ENCODE measurements around the gene LRG1. TPM values are rescaled to one million over a fixed set of nuclear protein-coding genes. Genes with fewer than 3 reads are reported as not detected.

LRG1 gene
- total and polyA plus RNA-seq, 9 of the 15 experiments (the other 6 are each of a cell fraction or from before 2014, with no cell fraction given) = 1.5 to 11.9 (median 8.7) TPM

- peak; percentile 60 for TF ChIP-seq ARID4B (CRISPR knock-in tag; IDR thresholded peaks at IDR 0.05)
- TF ChIP-seq ETV1 (tag; conservative IDR thresholded peaks at IDR 0.05; ENCODE audit: low read depth) = no peak
- no peak for TF ChIP-seq HNRNPH1 (optimal IDR thresholded peaks at IDR 0.05; ENCODE audit: low read depth, low read length)
- TF ChIP-seq ZNF41 (CRISPR knock-in tag; conservative IDR thresholded peaks at IDR 0.05) = no peak
- TF ChIP-seq MGA (IDR thresholded peaks at IDR 0.05) = no peak
- TF ChIP-seq GMEB1 (CRISPR knock-in tag; IDR thresholded peaks at IDR 0.05) = no peak
Observed at GRCh38 chr19:4584670-4585460, 45.0 kb upstream of the LRG1 start (continued).
